HepG2 (cell line): Measurements from ENCODE around the gene TMCO2. TPM values are rescaled to one million over a fixed set of nuclear protein-coding genes. Genes with fewer than 3 reads are reported as not detected.

Experiments used
- ATAC-seq: fragments of 200-7000 bp; cut with Tn5 transposase; 3 replicates; pipeline ENCODE4 v1.9.1; 2020; ENCODE audit warnings: mild to moderate bottlenecking, moderate library complexity
- BruUV-seq: library from RNA; stranded (reverse); fragments of 400-500 nt; replicated peaks from 2 replicates; lab custom pipeline; 2021; lab: Mats Ljungman, UMichigan
- CTCF ChIA-PET: fragments of 300-600 bp; formaldehyde crosslinking; extraction: SDS; loops from one replicate; lab custom pipeline; 2021; ENCODE audit warnings: low total read pairs, inconsistent platforms, low intra/inter-chr PET ratio; lab: Yijun Ruan, JAX
- POLR2A ChIA-PET: fragments of 350-600 bp; sonication (Branson Sonifier 250); formaldehyde crosslinking; loops from one replicate; lab custom pipeline; 2020; ENCODE audit warnings: antibody characterized with exemption, inconsistent platforms; lab: Yijun Ruan, JAX
- DNase-seq: peaks from one replicate; pipeline ENCODE4 v3.0.0-alpha.2; 2015; ENCODE audit warnings: low spot score
- FAIRE-seq: peaks from 3 replicates; lab custom pipeline; 2011; peaks lifted over from hg19 to GRCh38; lab: Jason Lieb, UNC
- H2AFZ ChIP-seq: one replicate; pipeline ENCODE4 v1.6.1; 2011; ENCODE audit warnings: low read length, inconsistent platforms
- H3K27ac ChIP-seq: fragments of 300-600 bp; 3 replicates; pipeline ENCODE4 v1.8.0; 2011; ENCODE audit warnings: mixed run types, mild to moderate bottlenecking, mixed read lengths, low read length, inconsistent platforms; ENCODE audit not compliant: insufficient read depth; ENCODE audit errors: extremely low read length
- H3K27me3 ChIP-seq, 2 experiments: fragments of 200-600 bp in 1 of 2; 2 replicates in 1 of 2; 3 replicates in 1 of 2; pipeline versions ENCODE4 v1.6.0 to v1.8.0; 2011; ENCODE audit warnings: low read length in 2 of 2, mild to moderate bottlenecking in 2 of 2, moderate library complexity in 2 of 2, inconsistent platforms in 1 of 2; ENCODE audit not compliant: insufficient read depth in 2 of 2, control insufficient read depth in 1 of 2
- H3K36me3 ChIP-seq, 2 experiments: fragments of 200-600 bp in 1 of 2; replicated peaks in 1 of 2; 2 replicates in 1 of 2; 3 replicates in 1 of 2; pipeline versions ENCODE4 v1.5.1 to v1.8.0; 2011; ENCODE audit warnings: low read length in 2 of 2, inconsistent platforms in 1 of 2; ENCODE audit not compliant: insufficient read depth in 2 of 2, control insufficient read depth in 1 of 2
- H3K4me1 ChIP-seq: 2 replicates; pipeline ENCODE4 v1.5.1; 2012; ENCODE audit warnings: low read length, inconsistent platforms; ENCODE audit not compliant: insufficient read depth
- H3K4me2 ChIP-seq: 2 replicates; pipeline ENCODE4 v1.6.0; 2011; ENCODE audit warnings: low read depth, low read length, inconsistent platforms
- H3K4me3 ChIP-seq, 3 experiments: fragments of 200-600 bp in 1 of 3; sonication (generic), shearing (Covaris generic) in 1 of 3; replicated peaks in 1 of 3; 2 replicates each; pipeline ENCODE4 v1.5.1; 2011 to 2016; ENCODE audit warnings: low read length in 3 of 3, inconsistent platforms in 2 of 3, low read depth in 2 of 3, mild to moderate bottlenecking in 2 of 3, control low read depth in 1 of 3, mixed read lengths in 1 of 3; ENCODE audit not compliant: insufficient read depth in 1 of 3
- H3K79me2 ChIP-seq: one replicate; pipeline ENCODE4 v1.6.1; 2011; ENCODE audit warnings: low read length, inconsistent platforms; ENCODE audit not compliant: insufficient read depth
- H3K9ac ChIP-seq: 2 replicates; pipeline ENCODE4 v1.6.0; 2011; ENCODE audit warnings: mild to moderate bottlenecking, low read depth, low read length, inconsistent platforms; ENCODE audit not compliant: insufficient read depth
- H3K9me3 ChIP-seq: 2 replicates; pipeline ENCODE4 v1.5.1; 2012; ENCODE audit warnings: mild to moderate bottlenecking, low read length
- H4K20me1 ChIP-seq: 2 replicates; pipeline ENCODE4 v1.6.0; 2011; ENCODE audit warnings: inconsistent platforms, mild to moderate bottlenecking, low read length, moderate library complexity; ENCODE audit not compliant: insufficient read depth
- GABPB1 ChIP-seq: IDR thresholded peaks from 2 replicates; pipeline ENCODE4 v1.6.1; 2016; ENCODE audit warnings: mild to moderate bottlenecking, missing genetic modification reagents, moderate library complexity, missing compliant biosample characterization
- MAFF ChIP-seq: IDR thresholded peaks from 2 replicates; pipeline ENCODE4 v1.6.1; 2011; ENCODE audit warnings: low read depth, low read length, improper control_type of control experiment
- MAFK ChIP-seq, 2 experiments: IDR thresholded peaks in 1 of 2; conservative IDR thresholded peaks in 1 of 2; 2 replicates each; pipeline ENCODE4 v1.6.1; 2011; ENCODE audit warnings: improper control_type of control experiment in 2 of 2, low read length in 2 of 2
- RBM22 ChIP-seq: fragments of 200-400 bp; formaldehyde crosslinking; optimal IDR thresholded peaks from 2 replicates; pipeline ENCODE3; 2017; ENCODE audit warnings: mild to moderate bottlenecking, low read length, moderate library complexity
- RORA ChIP-seq: sonication (generic); formaldehyde crosslinking; IDR thresholded peaks from 2 replicates; pipeline ENCODE4 v1.5.0; 2020; ENCODE audit warnings: mild to moderate bottlenecking, missing genetic modification reagents, moderate library complexity
- TBX3 ChIP-seq: fragments of 450-650 bp; IDR thresholded peaks from 2 replicates; pipeline ENCODE4 v1.6.1; 2017; ENCODE audit warnings: antibody characterized with exemption, mild to moderate bottlenecking, inconsistent platforms, borderline replicate concordance
- TEAD2 ChIP-seq: sonication (generic); formaldehyde crosslinking; IDR thresholded peaks from 2 replicates; pipeline ENCODE4 v1.9.0; 2021; ENCODE audit warnings: missing genetic modification reagents
- ZFP36L2 ChIP-seq: sonication (generic); formaldehyde crosslinking; IDR thresholded peaks from 2 replicates; pipeline ENCODE4 v1.4.0; 2020; ENCODE audit warnings: missing genetic modification reagents
- ZNF138 ChIP-seq: sonication (generic); formaldehyde crosslinking; IDR thresholded peaks from 2 replicates; pipeline ENCODE4 v1.5.0; 2020; ENCODE audit warnings: mild to moderate bottlenecking, low read depth, missing genetic modification reagents
- ZNF563 ChIP-seq: sonication (generic); formaldehyde crosslinking; IDR thresholded peaks from 2 replicates; pipeline ENCODE4 v1.8.0; 2022; ENCODE audit warnings: mild to moderate bottlenecking, moderate library complexity, missing genetic modification reagents
- WGBS: methylation state at CpG from one replicate; pipeline ENCODE4 v1.1.6; 2017; ENCODE audit warnings: low lambda C conversion rate; 5-methylcytosine and 5-hydroxymethylcytosine counted together
- in situ Hi-C: cut with HindIII; loops from 2 replicates; pipeline ENCODE4 v1.10.0; 2017; ENCODE audit warnings: low pct_unique_long_range_greater_than_20kb; ENCODE audit not compliant: extremely low pct_ligation_motif_present
- intact Hi-C: fragments of 100-400 bp; cut with micrococcal nuclease; formaldehyde crosslinking; loops from one replicate; pipeline ENCODE4 v1.10.0; 2022; ENCODE audit not compliant: unreplicated experiment
- polyA plus RNA-seq, 8 experiments: library from polyadenylated mRNA; depleted of rRNA in 3 of 8; stranded (reverse) in 7 of 8; unstranded in 1 of 8; fragments of >200 nt; fragmentation: Illumina TruSeq in 4 of 8; extraction: Trizol in 4 of 8; gene quantifications; 2 replicates each; pipeline versions ENCODE4 v1.2.1 to v1.2.3, GENCODE V29; 2011 to 2016; ENCODE audit warnings: low read depth in 4 of 8, missing spikeins in 1 of 8, mixed read lengths in 1 of 8; ENCODE audit not compliant: insufficient read depth in 1 of 8
- total RNA-seq, 5 experiments: library from RNA; depleted of rRNA; stranded (reverse); fragments of >200 nt; fragmentation: Illumina TruSeq; extraction: Trizol; gene quantifications; 2 replicates each; pipeline ENCODE4 v1.2.3, GENCODE V29; 2016; ENCODE audit warnings: low read depth in 1 of 5

Gene TMCO2
- total and polyA plus RNA-seq, 2 of the 13 experiments (the other 11 are each of a cell fraction or from before 2014, with no cell fraction given), result not detected

DNA sequence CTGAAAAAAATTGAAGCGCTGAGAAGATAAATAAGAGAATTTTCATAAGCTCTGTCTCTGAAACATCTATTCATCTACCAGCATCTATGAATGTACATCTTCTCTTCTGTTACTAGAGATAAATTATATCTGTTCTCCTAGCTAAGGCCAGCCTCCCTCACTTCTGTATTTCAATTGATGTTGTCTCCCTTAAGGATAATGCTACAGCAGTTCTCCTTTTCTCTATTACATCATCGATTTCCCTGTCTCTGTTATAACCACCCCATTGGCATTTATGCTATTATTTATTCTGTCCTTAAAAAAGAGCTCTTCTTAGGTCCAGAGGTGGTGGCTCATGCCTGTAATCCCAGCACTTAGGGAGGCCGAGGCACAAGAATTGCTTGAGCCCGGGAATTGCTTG, 42.9 kb upstream of the TMCO2 start (continued):
- TF ChIP-seq TBX3 (no peak), ZNF138 (CRISPR knock-in tag) (no peak), TEAD2 (CRISPR knock-in tag) (no peak), ZFP36L2 (CRISPR knock-in tag) (no peak), ZNF563 (CRISPR knock-in tag) (no peak), RBM22 (no peak), RORA (CRISPR knock-in tag) (no peak)

DNA sequence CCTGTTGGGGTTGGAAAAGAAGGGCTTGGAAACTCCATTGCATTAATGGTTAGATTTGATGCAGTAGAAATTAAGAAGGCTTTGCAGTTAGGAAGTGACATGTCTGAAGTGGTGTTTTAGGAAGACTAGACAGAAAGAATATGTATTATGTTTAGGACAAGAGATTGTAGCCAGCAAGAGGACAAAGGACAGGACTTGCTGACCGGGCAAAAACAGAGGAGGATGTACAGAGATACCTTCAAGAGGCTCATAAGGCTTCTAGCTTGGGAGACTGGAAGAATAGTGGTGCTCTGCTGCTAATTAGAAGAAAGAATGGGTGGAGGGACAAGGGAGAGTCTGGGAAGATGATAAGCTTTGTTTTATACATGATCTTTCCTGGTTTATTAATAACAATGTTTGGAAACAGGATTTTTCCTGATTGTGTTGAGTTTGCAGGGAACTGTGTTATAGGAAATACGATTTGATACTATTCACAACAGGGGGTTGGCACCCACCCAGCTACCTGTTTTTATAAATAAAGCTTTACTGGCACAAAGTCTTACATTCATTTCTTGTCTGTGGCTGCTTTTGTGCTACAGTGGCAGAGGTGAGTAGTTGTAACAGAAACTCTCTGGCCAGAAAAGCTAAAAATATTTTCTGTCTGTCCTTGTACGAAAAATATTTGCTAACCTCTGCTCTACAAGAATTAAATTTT, 37.1 kb upstream of the TMCO2 start:
- Histone ChIP-seq H3K27ac (no peak overlapping the region), H3K36me3 (peaks cover 10 to 70% of the 10 kb centered on the region in 2 experiments), H3K4me3 (no peak overlapping the region), H3K9me3 (no peaks in the 10 kb centered on the region), H2AFZ (no peak overlapping the region), H3K79me2 (peaks cover 3% of the 10 kb centered on the region), H3K4me1 (peaks cover 6% of the 10 kb centered on the region; the same call in 1 of the 2 replicates), H4K20me1 (no peaks in the 10 kb centered on the region), H3K4me2 (no peak overlapping the region), H3K27me3 (no peaks in the 10 kb centered on the region), H3K9ac (no peak overlapping the region)
- WGBS, result 99% methylated on average over 3 of the region's 3 CpGs
- intact Hi-C loops, result no loop called here
- ATAC-seq (no peak), FAIRE-seq (no peak), DNase-seq (no peak)
- CTCF ChIA-PET, result no interaction called here
- peak; percentile 89 to 95 for TF ChIP-seq MAFK (conservative IDR thresholded peaks at IDR 0.05 in 1 of 2, IDR thresholded peaks at IDR 0.05 in 1 of 2; ENCODE audit: low read length in 2 of 2)
- TF ChIP-seq GABPB1 (CRISPR knock-in tag), result no peak
- TF ChIP-seq MAFF, result peak; percentile 90
- POLR2A ChIA-PET, result no interaction called here
- in situ Hi-C loops, result no loop called here
- no TSS peak for BruUV-seq
